ENCODE data around the gene TMEM184A.
A peak's percentile ranks its signal among the peaks of the same experiment; 100 is the strongest.

- TF ChIP-seq CTCF (IDR thresholded peaks at IDR 0.05), result peak in 5 of 6 experiments; percentile 53 to 99 (median 96)
- TF ChIP-seq POLR2A (IDR thresholded peaks at IDR 0.05), result peak in 1 of 2 donors; percentile 57
These were observed 51.9 kb downstream of the TMEM184A start, which contains the start of gene INTS1 for GRCh38 chr7:1503816-1504775.

All from thyroid gland (tissue), 4 donors.